GM23248 (cell line): ENCODE measurements around the gene C16orf89. TPM values are rescaled to one million over a fixed set of nuclear protein-coding genes. Genes with fewer than 3 reads are reported as not detected.
"Not testable (repeated sequence)": the region's sequence is repeated elsewhere in the genome, so short reads cannot be mapped to it uniquely, and the experiment has no call there.

Experiments
- DNase-seq: peaks from one replicate; pipeline ENCODE4 v3.0.0-alpha.2; 2015
- H2AFZ ChIP-seq: fragments of 200-600 bp; sonication (generic); 2 replicates; pipeline ENCODE4 v1.6.1; 2016; ENCODE audit warnings: antibody characterized with exemption
- H3F3A ChIP-seq: fragments of 200-600 bp; sonication (generic); 2 replicates; pipeline ENCODE4 v1.6.1; 2016; ENCODE audit warnings: mild to moderate bottlenecking, antibody characterized with exemption, mixed run types; ENCODE audit not compliant: insufficient read depth
- H3K27ac ChIP-seq: fragments of 200-600 bp; sonication (generic); 2 replicates; pipeline ENCODE4 v1.5.1; 2016; ENCODE audit warnings: mild to moderate bottlenecking
- H3K27me3 ChIP-seq: fragments of 200-600 bp; sonication (generic); replicated peaks from 2 replicates; pipeline ENCODE4 v1.6.1; 2016; ENCODE audit warnings: mild to moderate bottlenecking; ENCODE audit not compliant: insufficient read depth
- H3K36me3 ChIP-seq: fragments of 200-600 bp; sonication (generic); 2 replicates; pipeline ENCODE4 v1.6.1; 2016; ENCODE audit warnings: low read depth, mild to moderate bottlenecking
- H3K4me1 ChIP-seq: fragments of 200-600 bp; sonication (generic); 2 replicates; pipeline ENCODE4 v1.6.1; 2016; ENCODE audit warnings: mild to moderate bottlenecking; ENCODE audit not compliant: insufficient read depth
- H3K4me2 ChIP-seq: fragments of 200-600 bp; sonication (generic); one replicate; pipeline ENCODE4 v1.6.1; 2016; ENCODE audit warnings: mild to moderate bottlenecking; ENCODE audit not compliant: unreplicated experiment
- H3K4me3 ChIP-seq: fragments of 200-600 bp; sonication (generic); 2 replicates; pipeline ENCODE4 v1.5.1; 2016; ENCODE audit warnings: mild to moderate bottlenecking
- H3K79me2 ChIP-seq: fragments of 200-600 bp; sonication (generic); 2 replicates; pipeline ENCODE4 v1.6.1; 2016; ENCODE audit warnings: mild to moderate bottlenecking; ENCODE audit not compliant: insufficient read depth
- H3K9ac ChIP-seq: fragments of 200-600 bp; sonication (generic); 2 replicates; pipeline ENCODE4 v1.6.1; 2016; ENCODE audit warnings: mild to moderate bottlenecking
- H3K9me2 ChIP-seq: fragments of 200-600 bp; sonication (generic); 2 replicates; pipeline ENCODE4 v1.6.1; 2016; ENCODE audit warnings: mixed run types, mild to moderate bottlenecking, moderate library complexity; ENCODE audit not compliant: insufficient read depth
- H3K9me3 ChIP-seq: fragments of 200-600 bp; sonication (generic); one replicate; pipeline ENCODE4 v1.6.1; 2017; ENCODE audit warnings: low read depth
- H4K20me1 ChIP-seq: fragments of 200-600 bp; sonication (generic); 2 replicates; pipeline ENCODE4 v1.6.0; 2016; ENCODE audit not compliant: insufficient read depth
- EZH2 ChIP-seq: fragments of 200-600 bp; sonication (generic); IDR thresholded peaks from 2 replicates; pipeline ENCODE4 v1.6.1; 2018; ENCODE audit warnings: antibody characterized with exemption, mild to moderate bottlenecking; ENCODE audit not compliant: insufficient read depth, poor library complexity, severe bottlenecking
- EZH2phosphoT487 ChIP-seq: fragments of 200-600 bp; sonication (generic); IDR thresholded peaks from 2 replicates; pipeline ENCODE4 v1.6.1; 2018; ENCODE audit warnings: antibody characterized with exemption, moderate library complexity, mild to moderate bottlenecking, low read depth; ENCODE audit not compliant: insufficient read depth
- WGBS, 2 experiments: methylation state at CpG; one replicate each; pipeline ENCODE4 v1.1.6; 2015 to 2017; ENCODE audit warnings: low lambda C conversion rate in 2 of 2, low coverage in 1 of 2; ENCODE audit errors: missing lambda C conversion rate in 2 of 2; 5-methylcytosine and 5-hydroxymethylcytosine counted together
- in situ Hi-C: fragments of 300-500 bp; cut with MboI; formaldehyde crosslinking; loops from 2 replicates; pipeline ENCODE4 v1.15.0; 2020
- polyA plus RNA-seq: library from polyadenylated mRNA; unstranded; fragments of >200 nt; fragmentation: Nextera tagmentation; extraction: Ambion mirVana; gene quantifications from 2 replicates; pipeline ENCODE4 v1.2.1, GENCODE V29; 2016
- total RNA-seq: library from RNA; depleted of rRNA; stranded (reverse); fragments of >200 nt; shearing (Covaris generic); gene quantifications from 2 replicates; pipeline ENCODE4 v1.2.3, GENCODE V29; 2014

C16orf89 gene
- total and polyA plus RNA-seq, 2 experiments from 2014 or later: not detected

GRCh38 chr16:5083646-5084045, 17.9 kb upstream of the C16orf89 start:
- H4K20me1 ChIP-seq, H2AFZ ChIP-seq, H3K4me2 ChIP-seq, H3K27ac ChIP-seq, H3K9me2 ChIP-seq, H3K4me3 ChIP-seq, H3K36me3 ChIP-seq, H3K9ac ChIP-seq, DNase-seq, in situ Hi-C loops, H3K79me2 ChIP-seq, H3K4me1 ChIP-seq, H3K27me3 ChIP-seq, H3K9me3 ChIP-seq, H3F3A ChIP-seq: not testable (repeated sequence)
- WGBS, 2 experiments: 95% methylated on average over 9 of the region's 9 CpGs

GRCh38 chr16:5080996-5081395, 15.2 kb upstream of the C16orf89 start:
- DNase-seq, H3K9me2 ChIP-seq, H3K4me2 ChIP-seq, H3K9ac ChIP-seq, H2AFZ ChIP-seq, H3K27ac ChIP-seq, in situ Hi-C loops, H3K4me1 ChIP-seq, H3K79me2 ChIP-seq, H3F3A ChIP-seq, H3K36me3 ChIP-seq, H3K27me3 ChIP-seq, H4K20me1 ChIP-seq, H3K4me3 ChIP-seq, H3K9me3 ChIP-seq: not testable (repeated sequence)
- WGBS, 2 experiments: 59 to 78% methylated on average over 5 to 8 of the region's 9 CpGs

- H3K27ac ChIP-seq, H3K9me2 ChIP-seq, H2AFZ ChIP-seq, H3K27me3 ChIP-seq, H3K4me3 ChIP-seq, H3F3A ChIP-seq, H3K79me2 ChIP-seq, H3K9me3 ChIP-seq, in situ Hi-C loops, H3K9ac ChIP-seq, H3K4me1 ChIP-seq, H3K36me3 ChIP-seq, H3K4me2 ChIP-seq, H4K20me1 ChIP-seq, DNase-seq: not testable (repeated sequence)
- 92 to 93% methylated on average over 7 to 12 of the region's 12 CpGs for whole genome bisulfite sequencing, 2 experiments
Observed at GRCh38 chr16:5080461-5080860, 14.7 kb upstream of the C16orf89 start.

- no peak overlapping the region for H3K4me3 ChIP-seq
- 85 to 87% methylated on average over 17 of the region's 17 CpGs for WGBS, 2 experiments
- DNase-seq: no peak
- in situ Hi-C loops: no loop called here
- no peak overlapping the region for H2AFZ ChIP-seq
- no peaks in the 10 kb centered on the region for H4K20me1 ChIP-seq
- no peak overlapping the region for H3K27ac ChIP-seq
- H3K4me2 ChIP-seq: no peak overlapping the region
- H3K4me1 ChIP-seq: peaks cover 1% of the 10 kb centered on the region; the same call in 1 of the 2 replicates
- H3F3A ChIP-seq: no peaks in the 10 kb centered on the region
- H3K9me3 ChIP-seq: no peaks in the 10 kb centered on the region
- TF ChIP-seq EZH2: no peak
- TF ChIP-seq EZH2phosphoT487: no peak
- peaks cover 18% of the 10 kb centered on the region for H3K79me2 ChIP-seq
- H3K27me3 ChIP-seq: no peaks in the 10 kb centered on the region
- no peaks in the 10 kb centered on the region for H3K36me3 ChIP-seq
- no peaks in the 10 kb centered on the region for H3K9me2 ChIP-seq
- no peak overlapping the region for H3K9ac ChIP-seq
Observed at GRCh38 chr16:5078626-5079025, 12.9 kb upstream of the C16orf89 start.

- peaks cover 30% of the 10 kb centered on the region for H3K79me2 ChIP-seq
- H2AFZ ChIP-seq: no peak overlapping the region
- 94 to 95% methylated on average over 13 of the region's 13 CpGs for WGBS, 2 experiments
- H3K9me2 ChIP-seq: no peaks in the 10 kb centered on the region
- H3F3A ChIP-seq: peaks cover 7% of the 10 kb centered on the region
- H3K27ac ChIP-seq: no peak overlapping the region
- no peak for TF ChIP-seq EZH2
- TF ChIP-seq EZH2phosphoT487: no peak
- H3K36me3 ChIP-seq: no peaks in the 10 kb centered on the region
- no peak overlapping the region for H3K9ac ChIP-seq
- H3K9me3 ChIP-seq: no peaks in the 10 kb centered on the region
- H3K27me3 ChIP-seq: no peaks in the 10 kb centered on the region
- H3K4me1 ChIP-seq: peaks cover 14% of the 10 kb centered on the region
- no peak for DNase-seq
- H3K4me2 ChIP-seq: no peak overlapping the region
- H4K20me1 ChIP-seq: no peaks in the 10 kb centered on the region
- in situ Hi-C loops: no loop called here
- no peak overlapping the region for H3K4me3 ChIP-seq
Observed at GRCh38 chr16:5077304-5077703, 11.5 kb upstream of the C16orf89 start.
